AG20443 (cell line): ENCODE data around the gene UGGT1.
A peak's percentile ranks its signal among the peaks of the same experiment; 100 is the strongest.
"Not testable (repeated sequence)": the region's sequence is repeated elsewhere in the genome, so short reads cannot be mapped to it uniquely, and the experiment has no call there.

Experiments used
- DNase-seq: peaks from one replicate; pipeline ENCODE4 v3.0.0; 2012; ENCODE audit warnings: low spot score, mixed read lengths

The UGGT1 gene

DNA sequence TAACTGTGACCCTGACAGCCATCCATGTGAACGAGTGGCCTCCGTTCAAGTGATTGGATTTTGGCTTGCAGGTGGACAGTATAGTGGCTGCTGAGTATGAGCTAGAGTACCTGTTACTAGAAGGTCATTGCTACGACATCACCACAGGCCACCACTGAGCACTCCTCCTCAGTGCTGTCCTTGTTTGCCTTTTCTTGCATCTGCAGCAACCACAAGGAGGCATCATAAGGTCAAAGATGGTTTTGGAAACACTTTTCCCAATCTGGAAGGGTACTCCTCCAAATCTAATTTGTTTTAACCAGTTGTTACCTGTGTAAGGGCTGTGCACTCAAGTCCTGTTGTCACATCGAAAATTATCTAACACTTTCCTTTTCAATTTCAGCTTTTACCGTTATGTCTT lies 81.2 kb downstream of the UGGT1 start:
- DNase-seq, result peak; percentile 15

DNA sequence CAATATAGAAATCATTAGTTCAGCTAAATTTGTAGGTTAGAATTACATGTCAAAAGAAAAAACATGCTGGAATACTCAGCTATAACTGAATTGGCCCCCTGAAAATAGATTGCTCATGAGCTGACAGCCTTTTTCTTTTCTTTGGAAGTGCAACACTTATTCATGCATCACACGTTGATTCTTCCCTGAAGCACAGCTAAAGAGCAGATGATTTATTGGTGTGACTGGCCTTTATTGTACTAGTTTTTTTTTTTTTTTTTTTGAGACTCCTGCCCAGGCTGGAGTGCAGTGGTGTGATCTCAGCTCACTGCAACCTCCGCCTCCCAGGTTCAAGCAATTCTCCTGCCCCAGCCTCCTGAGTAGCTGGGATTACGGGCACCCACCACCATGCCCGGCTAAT lies 83.1 kb downstream of the UGGT1 start:
- not testable (repeated sequence) for DNase-seq

DNA sequence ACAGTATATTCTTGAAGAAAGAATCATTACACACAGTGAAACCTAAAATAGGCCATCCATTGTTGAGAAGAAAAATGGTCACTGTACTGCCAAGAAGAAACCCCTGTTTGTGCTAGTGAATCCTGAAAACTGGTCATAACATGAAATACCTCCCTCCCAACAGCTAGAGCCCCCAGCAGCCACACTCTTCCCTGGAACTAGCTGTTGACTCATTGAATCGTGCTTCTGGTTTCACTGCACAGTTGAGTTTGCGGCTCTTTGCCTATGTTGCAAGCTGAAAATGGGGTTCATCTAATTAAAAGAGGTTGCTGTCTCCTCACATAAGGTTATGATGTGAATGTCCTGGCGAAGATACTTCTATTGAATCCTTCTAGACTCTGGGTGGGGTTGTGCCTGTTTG lies 86.3 kb downstream of the UGGT1 start:
- DNase-seq, result no peak

DNA sequence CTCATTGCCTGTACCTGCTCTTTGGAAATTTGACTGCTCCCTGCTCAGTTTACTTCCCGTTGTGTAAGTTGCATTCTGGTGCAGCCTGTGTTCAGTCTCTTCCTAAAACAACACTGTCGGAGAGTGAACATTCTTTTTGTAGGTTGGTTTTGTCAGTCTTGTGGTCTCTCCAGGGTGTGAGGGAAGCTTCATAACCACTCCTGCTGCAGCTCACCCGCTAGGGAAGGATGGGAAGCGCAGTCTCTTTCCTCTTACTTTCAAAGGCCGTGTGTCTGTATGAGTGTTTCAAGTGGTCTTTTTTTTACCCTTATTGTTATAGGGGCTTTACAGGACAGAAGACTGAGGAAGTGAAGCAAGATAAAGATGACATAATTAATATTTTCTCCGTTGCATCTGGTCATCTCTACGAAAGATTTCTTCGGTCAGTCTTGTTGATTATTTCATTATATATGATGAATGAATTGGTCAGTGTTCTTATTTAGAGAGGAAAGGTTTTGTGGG lies 87.2 kb downstream of the UGGT1 start:
- no peak for DNase-seq

DNA sequence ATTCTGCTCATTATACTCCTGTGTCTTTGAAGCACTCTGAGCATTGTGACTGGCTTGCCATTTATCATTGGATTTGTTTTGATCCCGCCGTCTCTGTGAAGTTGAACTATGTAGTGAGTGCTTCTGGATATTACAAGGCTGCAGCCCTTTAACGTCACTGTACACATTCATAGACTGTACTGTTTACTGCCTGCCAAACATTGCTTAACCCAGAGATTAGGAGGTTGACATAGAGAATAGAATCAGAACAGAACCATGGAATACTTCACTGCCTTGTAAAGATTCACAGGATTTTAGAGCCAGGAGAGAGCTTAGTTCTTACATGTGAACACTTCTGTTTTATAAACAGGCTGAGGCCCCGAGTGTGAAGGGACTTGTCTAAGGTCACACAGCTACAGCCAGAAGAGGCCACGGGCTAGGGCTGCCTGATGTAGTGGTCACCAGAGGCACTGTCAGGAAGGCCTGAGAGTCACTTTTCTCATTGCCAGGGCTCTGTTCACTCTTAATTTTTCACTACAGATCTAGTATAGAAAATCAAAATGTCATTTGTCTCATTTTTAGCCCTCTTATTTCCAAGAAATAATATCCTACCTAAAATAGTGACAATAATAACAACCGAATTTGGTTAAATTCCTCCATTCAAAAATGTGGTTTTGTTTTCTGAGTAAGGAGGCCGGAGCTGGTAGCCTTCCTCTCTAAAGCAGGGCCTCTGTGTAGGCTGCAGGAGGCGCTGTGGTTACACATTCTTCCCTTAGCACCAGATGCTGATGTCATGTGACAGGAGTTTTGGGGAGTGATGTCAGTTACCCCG lies 87.9 kb downstream of the UGGT1 start:
- peak; percentile 84 for DNase-seq

DNA sequence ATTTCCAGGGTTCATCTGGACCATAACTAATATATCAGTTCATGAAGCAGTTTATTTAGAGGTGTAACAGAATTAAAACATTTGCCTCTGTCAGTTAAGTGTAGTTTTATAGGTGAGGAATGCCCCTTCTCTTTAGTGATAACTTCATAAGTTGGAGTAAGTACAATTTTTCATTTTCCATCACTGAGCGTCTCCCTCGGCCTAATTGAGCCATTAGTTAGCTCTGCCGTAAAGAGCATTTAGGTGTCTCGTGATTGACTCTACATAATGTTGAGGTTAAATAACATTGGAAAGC lies 88.4 kb downstream of the UGGT1 start:
- DNase-seq, result no peak

DNA sequence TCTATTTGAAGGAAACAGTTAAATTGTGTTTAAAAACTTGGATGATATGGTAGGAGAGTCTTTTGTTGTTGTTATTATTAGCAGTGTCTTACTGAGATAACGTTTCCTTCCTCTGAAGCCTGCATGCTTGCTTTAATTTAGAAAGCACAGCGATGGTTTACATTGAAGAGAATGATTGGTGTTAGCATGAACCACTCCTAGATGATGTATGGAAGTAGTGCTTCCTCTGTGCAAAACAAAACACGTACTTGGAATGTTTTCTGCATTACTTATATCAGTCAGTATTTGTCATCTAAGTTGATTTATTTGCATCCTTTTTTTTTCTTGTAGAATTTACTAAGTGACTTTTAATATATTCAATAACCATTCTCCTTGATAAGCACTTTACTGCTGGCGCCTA lies 89.0 kb downstream of the UGGT1 start:
- DNase-seq, result no peak

DNA sequence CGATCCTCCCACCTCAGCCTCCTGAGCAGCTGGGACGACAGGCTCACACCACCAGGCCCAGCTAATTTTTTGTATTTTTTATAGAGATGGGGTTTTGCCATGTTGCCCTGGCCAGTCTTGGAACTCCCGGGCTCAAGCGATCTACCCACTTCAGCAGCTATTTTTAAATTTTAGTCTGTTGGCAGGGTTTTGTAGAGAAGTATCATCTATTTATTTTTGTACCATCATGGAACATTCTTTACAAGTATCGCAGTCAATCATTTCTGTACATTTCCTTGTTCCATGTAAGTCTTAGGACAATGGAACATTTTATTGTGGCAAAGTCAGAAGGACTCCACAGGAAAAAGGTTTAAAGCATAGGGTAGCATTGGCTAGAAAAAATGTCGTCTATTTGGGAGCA lies 94.6 kb downstream of the UGGT1 start:
- no peak for DNase-seq

DNA sequence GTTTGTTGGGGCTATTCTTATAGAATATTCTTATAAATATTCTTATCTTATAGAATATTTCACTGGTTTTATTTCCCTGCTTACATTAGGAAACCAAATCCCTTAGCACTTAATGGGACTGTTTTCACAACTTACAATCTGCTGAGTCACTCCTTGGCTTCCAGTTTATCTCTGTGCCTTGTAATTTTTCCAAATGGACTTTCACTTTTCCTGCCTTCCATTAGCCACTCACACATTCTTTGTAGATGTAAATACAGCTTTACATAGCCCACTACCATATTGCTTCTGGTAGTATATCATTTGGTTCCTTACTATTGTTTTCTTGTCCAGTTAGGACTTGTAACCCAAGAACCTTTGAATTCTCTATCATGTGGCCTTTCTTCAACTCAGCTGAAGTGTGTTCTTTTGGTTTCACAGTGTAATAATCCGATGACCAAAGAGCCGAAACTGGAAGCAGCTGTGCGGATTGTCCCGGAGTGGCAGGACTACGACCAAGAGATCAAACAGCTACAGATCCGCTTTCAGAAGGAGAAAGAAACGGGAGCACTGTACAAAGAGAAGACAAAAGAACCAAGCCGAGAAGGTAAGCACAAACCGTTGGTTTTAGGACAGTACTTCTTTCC lies 96.1 kb downstream of the UGGT1 start:
- peak; percentile 52 for DNase-seq

DNA sequence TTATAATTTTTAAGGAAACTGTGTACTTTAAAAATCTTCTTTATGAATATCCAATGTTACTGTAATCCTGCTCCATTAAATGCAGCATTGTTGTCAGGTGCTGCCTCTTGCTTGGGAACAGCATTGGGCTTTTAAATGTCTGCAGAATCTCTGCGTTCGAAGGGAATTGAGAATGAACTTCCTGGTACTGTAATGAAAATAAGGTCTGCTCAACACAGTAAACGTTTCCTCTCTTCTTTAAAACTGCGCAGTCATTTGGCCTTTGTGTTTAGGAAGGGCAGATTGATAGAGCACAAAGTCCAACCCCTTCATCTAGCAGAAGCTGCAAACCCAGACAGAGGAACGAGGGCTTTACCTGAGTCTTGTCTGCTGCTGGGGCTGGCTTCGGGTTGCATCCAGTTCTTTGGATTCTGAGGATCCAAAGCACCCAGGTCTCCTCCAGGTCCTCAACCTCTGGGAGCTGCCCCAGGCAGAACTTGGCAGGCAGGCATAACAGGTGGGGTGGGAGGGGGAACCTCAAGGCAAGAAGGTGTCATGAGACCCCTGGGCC lies 104.5 kb downstream of the UGGT1 start:
- no peak for DNase-seq

DNA sequence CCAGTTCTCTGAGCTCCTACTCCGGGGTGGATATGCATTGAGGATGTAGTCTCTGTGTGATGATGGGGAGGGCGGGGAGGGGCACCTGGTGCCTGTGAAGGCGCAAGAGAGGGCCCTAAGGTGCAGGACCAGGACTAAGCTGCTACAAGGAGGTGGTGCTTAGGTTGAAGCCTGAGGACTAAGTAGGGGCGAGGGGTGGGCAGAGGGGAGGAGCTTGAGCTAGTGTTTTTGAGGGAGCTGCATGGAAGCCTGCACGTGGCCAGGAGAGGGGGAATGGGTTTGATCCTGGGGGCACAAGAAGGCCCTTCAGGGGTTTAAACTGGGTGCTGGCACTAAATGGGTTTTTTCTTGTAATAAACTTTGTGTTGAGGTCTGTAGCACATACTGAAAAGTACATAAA lies 105.0 kb downstream of the UGGT1 start:
- DNase-seq, result no peak

DNA sequence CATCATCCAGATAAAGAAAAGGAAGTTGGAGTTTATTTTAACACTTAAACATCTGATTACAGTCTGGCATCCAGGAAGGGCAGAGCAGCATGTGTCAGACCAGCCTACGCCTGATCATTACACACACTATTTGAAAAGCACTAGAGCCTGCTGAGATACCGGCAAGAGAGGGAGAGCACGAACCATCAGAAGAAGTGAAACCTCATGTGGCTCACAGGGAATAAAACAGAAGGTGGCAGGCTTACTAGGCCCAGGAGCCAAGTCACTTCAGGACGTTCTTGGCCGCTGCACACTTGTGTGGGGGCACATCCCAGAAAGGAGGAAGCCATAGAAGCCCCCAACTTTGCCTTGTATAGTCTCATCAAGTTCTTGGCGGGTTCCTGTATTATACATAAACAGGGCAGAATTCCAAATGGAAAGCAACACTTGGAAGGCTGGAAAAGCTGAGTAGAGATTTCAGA lies 105.5 kb downstream of the UGGT1 start:
- no peak for DNase-seq

DNA sequence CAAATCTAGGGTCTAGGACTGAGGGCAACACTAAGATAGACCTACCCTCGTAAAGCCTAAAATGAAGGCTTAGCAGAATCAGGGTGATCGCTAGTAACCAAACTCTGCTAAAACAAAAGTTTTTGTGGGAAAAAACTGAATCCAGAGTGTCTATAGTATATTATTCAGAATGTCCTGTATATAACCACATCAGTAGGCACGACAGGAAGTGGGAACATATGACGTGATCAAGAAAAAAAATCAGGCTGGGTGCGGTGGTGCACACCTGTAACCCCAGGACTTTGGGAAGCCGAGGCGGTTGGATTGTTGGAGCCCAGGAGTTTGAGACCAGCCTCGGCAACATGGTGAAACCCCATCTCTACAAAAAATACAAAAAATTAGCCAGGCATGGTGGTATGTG lies 106.1 kb downstream of the UGGT1 start:
- no peak for DNase-seq

DNA sequence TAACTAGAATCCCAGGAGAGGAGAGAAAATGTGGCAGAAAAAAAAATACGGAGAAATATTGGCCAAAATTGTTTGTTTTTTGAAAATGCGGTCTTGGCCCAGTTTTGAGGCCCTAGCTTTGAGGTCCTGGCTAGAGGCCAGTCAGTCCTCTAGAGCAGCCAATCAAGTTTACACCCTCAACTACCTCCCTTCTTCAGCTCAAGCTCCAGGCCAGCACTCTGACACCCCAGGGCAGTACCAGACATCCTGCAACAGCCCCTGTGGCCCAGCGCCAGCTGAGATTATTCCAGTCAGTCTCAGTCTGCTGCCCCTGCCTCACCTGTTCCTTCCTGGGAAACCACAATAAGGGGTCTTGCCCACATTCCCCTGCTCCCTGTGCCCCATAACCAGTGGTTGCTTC lies 107.7 kb downstream of the UGGT1 start:
- no peak for DNase-seq

DNA sequence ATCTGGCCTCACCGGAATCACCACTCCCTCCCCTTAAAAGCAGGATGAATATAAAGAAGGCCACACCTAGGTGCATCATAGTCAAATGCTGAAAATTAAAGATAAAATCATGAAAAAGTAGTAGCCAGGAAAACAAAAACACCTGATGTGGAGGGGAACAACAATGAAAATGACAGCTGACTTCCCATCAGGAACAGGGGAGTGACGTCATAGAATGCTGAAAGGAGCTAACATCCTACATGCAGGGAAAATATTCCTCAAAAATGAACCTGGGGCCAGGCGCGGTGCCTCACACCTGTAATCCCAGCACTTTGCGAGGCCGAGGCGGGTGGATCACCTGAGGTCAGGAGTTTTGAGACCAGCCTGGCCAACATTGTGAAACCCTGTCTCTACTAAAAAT lies 108.1 kb downstream of the UGGT1 start:
- no peak for DNase-seq

DNA sequence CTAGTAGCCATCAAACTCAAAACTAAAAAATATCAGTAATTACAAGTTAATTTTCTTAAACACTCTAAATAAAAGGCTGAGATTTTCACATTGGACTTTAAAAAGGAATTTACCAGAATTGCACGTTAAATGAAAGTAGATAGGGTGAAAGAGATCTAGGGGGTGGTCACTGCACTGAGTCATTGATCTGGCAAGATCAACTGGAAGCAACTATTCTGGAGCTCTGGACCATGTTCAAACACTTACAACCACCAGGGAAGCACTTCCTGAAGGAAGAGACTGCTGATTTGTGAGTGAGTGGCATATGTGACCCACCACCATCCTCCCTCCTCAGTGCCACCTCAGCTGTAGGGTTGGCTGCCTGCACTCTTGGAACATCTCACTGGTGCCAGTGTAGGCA lies 111.8 kb downstream of the UGGT1 start:
- DNase-seq, result no peak

DNA sequence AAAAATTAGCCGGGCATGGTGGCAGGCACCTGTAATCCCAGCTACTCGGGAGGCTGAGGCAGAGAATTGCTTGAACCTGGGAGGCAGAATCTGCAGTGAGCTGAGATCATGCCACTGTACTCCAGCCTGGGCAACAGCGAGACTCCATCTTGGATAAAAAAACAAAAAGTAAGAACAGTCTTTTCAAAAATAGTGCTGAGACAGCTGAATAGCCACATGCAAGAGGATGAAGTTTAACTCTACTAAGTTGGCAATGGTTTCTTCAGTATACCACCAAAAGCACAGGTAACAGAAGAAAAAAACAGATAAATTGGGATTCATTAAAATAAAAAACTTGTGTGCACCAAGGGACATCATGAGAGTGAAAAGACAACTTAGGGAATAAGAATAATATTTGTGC lies 115.2 kb downstream of the UGGT1 start:
- no peak for DNase-seq

DNA sequence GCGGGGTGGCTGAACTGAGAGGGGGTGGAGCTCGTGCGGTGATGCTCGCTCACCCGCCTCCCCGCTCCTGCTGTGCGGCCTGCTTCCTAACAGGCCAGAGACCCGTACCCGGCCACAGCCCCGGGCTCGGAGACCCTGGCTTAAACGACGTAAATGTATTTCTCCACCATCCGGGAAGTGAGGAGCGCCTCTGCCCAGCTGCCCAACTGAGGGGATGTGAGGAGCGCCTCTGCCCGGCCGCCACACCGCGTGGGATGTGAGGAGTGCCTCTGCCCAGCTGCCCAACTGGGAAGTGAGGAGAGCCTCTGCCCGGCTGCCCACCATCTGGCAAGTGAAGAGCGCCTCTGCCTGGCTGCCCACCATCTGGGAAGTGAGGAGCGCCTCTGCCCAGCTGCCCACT lies 117.0 kb downstream of the UGGT1 start:
- DNase-seq, result no peak

DNA sequence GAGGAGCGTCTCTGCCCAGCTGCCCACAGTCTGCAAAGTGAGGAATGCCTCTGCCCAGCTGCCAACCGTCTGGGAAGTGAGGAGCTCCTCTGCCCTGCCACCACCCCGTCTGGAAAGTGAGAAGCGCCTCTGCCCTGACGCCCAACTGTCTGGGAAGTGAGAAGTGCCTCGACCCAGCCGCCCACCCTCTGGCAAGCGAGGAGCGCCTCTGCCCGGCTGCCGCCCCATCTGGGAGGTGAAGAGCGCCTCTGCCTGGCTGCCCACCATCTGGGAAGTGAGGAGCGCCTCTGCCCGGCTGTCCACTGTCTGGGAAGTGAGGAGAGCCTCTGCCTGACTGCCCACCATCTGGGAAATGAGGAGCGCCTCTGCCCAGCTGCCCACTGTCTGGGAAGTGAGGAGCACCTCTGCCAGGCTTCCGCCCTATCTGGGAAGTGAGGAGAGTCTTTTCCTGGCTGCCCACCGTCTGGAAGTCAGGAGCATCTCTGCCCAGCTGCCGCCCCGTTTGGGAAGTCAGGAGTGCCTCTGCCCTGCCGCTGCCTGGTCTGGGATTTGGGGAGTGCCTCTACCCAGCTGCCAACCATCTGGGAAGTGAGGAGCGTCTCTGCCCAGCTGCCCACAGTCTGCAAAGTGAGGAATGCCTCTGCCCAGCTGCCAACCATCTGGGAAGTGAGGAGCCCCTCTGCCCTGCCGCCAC lies 117.8 kb downstream of the UGGT1 start:
- DNase-seq, result not testable (repeated sequence)

DNA sequence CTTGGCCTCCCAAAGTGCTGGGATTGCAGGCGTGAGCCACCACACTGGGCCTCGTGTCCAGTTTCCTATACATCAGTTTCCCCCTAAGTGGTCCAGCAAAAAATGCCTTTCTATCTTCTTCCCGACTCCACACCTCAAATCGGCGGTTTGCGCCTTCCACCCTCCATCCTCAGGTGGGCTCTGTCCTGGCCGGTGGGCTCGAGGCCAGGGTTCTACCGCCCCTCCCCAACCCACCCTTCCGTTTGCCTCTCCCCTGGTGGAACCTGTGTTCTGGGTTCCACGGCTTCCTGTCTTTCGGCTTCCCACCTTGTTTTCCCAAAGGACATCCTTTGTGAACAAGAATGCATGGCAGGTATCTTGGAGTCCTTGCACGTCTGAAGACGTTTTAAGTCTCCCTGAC lies 123.3 kb downstream of the UGGT1 start:
- no peak for DNase-seq

DNA sequence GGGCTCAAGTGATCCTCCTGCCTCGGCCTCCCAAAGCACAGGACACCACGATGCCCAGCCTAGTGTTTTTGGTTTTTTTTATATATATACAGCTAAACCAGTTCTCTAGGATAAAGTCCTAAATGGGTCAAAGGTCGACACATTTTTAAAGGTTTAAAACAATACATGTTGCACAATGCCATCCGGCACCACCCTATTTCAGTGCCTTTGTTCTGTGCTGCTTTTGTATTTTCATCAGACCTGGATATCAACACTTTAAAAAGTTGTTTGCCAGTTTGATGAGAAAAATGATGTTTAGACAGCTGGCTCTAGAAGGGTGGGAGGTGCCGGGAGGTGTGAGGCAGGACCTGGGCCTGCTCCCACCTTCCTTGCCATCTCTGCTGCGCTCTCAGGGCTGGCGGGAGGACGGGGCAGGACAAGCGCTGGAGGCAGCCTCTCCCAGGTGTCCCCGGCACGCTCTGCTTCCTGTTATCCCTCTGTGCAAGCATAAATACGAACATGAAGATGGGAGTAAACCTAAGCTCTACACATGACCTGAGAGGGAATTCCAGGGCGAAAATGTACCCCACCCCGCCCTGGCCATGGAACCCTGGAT lies 124.0 kb downstream of the UGGT1 start:
- no peak for DNase-seq

DNA sequence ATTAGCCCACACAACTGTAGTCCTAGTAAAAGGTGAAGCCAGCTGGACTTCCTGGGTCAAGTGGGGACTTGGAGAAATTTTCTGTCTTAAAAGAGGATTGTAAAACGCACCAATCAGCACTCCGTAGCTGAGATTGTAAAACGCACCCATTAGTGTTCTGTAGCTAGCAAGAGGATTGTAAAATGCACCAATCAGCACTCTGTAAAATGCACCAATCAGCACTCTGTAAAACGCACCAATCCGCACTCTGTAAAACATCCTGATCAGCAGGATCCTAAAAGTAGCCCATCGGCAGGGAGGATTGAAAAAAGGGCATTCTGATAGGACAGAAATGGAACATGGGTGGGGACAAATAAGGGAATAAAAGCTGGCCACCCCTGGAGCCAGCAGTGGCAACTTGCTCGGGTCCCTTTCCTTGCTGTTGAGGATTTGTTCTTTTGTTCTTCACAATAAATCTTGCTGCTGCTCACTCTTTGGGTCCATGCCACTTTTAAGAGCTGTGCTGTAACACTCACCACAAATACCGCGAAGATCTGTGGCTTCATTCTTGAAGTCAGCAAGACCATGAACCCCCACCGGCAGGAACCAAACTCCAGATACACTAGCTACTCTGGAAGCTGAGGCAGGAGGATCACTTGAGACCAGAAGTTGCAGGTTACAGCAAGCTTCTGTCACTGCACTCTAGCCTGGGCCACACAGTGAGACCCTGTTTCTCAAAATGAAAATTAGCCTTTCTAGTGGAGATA lies 125.1 kb downstream of the UGGT1 start:
- no peak for DNase-seq
